Lung (tissue), 12 donors: ENCODE data around the gene CBLIF. TPM values are rescaled to one million over a fixed set of nuclear protein-coding genes. Genes with fewer than 3 reads are reported as not detected.

Source experiments
- ATAC-seq: fragments of 200-7000 bp; cut with Tn5 transposase; one replicate; pipeline ENCODE4 v1.9.1; 2020; ENCODE audit warnings: moderate number of reproducible peaks; ENCODE audit not compliant: insufficient read depth, low FRiP score
- DNase-seq, 3 donors: peaks; one replicate each; pipeline ENCODE4 v3.0.0-alpha.2; 2013 to 2017
- H3K27ac ChIP-seq, 2 donors: one replicate each; pipeline ENCODE4 v1.5.1; 2013; ENCODE audit warnings: mild to moderate bottlenecking in 2 of 2, moderate library complexity in 2 of 2, control low read depth in 1 of 2, inconsistent platforms in 1 of 2, low read depth in 1 of 2, low read length in 1 of 2
- H3K27me3 ChIP-seq, 3 donors: one replicate each; pipeline ENCODE4 v1.5.1; 2013; ENCODE audit warnings: low read length in 2 of 3; ENCODE audit not compliant: control insufficient read depth in 3 of 3, insufficient read depth in 3 of 3
- H3K36me3 ChIP-seq, 4 donors: one replicate each; pipeline ENCODE4 v1.5.1; 2013; ENCODE audit warnings: low read length in 4 of 4, mild to moderate bottlenecking in 1 of 4, moderate library complexity in 1 of 4; ENCODE audit not compliant: control insufficient read depth in 4 of 4, insufficient read depth in 4 of 4
- H3K4me1 ChIP-seq, 5 donors: one replicate each; pipeline ENCODE4 v1.5.1; 2013; ENCODE audit warnings: low read length in 5 of 5, mild to moderate bottlenecking in 2 of 5, moderate library complexity in 1 of 5; ENCODE audit not compliant: control insufficient read depth in 5 of 5, insufficient read depth in 5 of 5
- H3K4me3 ChIP-seq: one replicate; pipeline ENCODE4 v1.5.1; 2013; ENCODE audit warnings: mild to moderate bottlenecking, control low read depth, moderate library complexity
- H3K9ac ChIP-seq, 2 donors: one replicate each; pipeline ENCODE4 v1.5.1; 2013; ENCODE audit warnings: low read length in 2 of 2, control low read depth in 1 of 2; ENCODE audit not compliant: insufficient read depth in 1 of 2
- H3K9me3 ChIP-seq, 4 donors: one replicate each; pipeline ENCODE4 v1.5.1; 2013; ENCODE audit warnings: low read length in 3 of 4, mild to moderate bottlenecking in 1 of 4, moderate library complexity in 1 of 4; ENCODE audit not compliant: control insufficient read depth in 4 of 4, insufficient read depth in 3 of 4
- CTCF ChIP-seq: IDR thresholded peaks from 2 replicates; pipeline ENCODE4 v1.5.1; 2012; ENCODE audit warnings: mild to moderate bottlenecking; ENCODE audit errors: control extremely low read depth, extremely low read depth
- WGBS, 2 donors: extraction: QIAGEN DNeasy Blood & Tissue Kit; methylation state at CpG; one replicate each; pipeline ENCODE4 v1.1.7; 2013; 5-methylcytosine and 5-hydroxymethylcytosine counted together
- polyA plus RNA-seq, 2 donors: library from polyadenylated mRNA; stranded (reverse); fragments of 200-250 nt; gene quantifications; one replicate each; pipeline ENCODE4 v1.2.1, GENCODE V29; 2013
- total RNA-seq, 2 donors: library from RNA; depleted of rRNA in 1 of 2; stranded (reverse); fragments of >200 nt in 1 of 2; gene quantifications; one replicate each; pipeline ENCODE4 v1.2.1, GENCODE V29; 2014 to 2021
- donor health status: control.
- donor health status: control.
- donor health status: Bipolar disorder and iron deficiency.
- donor health status: healthy.
- donor health status: DM: yes; HTN: yes; CAD: no.

Gene CBLIF
- total and polyA plus RNA-seq, 4 donors = not detected

GRCh38 chr11:59779487-59779886 lies 65.8 kb downstream of the CBLIF start:
- Histone ChIP-seq H3K9ac (no peak overlapping the region), H3K36me3 (peaks cover 0 to 16% (median 6%) of the 10 kb centered on the region in 4 donors), H3K4me1 (peaks cover 0 to 9% (median 0%) of the 10 kb centered on the region in 5 donors), H3K27me3 (no peaks in the 10 kb centered on the region), H3K4me3 (no peak overlapping the region), H3K9me3 (no peaks in the 10 kb centered on the region), H3K27ac (no peak overlapping the region)
- 44 to 53% methylated on average over 1 of the region's 1 CpG for WGBS, 2 donors
- DNase-seq (no peak), ATAC-seq (no peak)
- no peak for TF ChIP-seq CTCF

Other genes with a start within 250 kb of the CBLIF start
- gene OSBP, start 229.7 kb downstream of the CBLIF start, total RNA-seq = 10 to 100 TPM; 39.1 to 41.9 TPM
- 10 to 100 TPM; 12.0 to 21.2 TPM for gene OSBP, start 229.7 kb downstream of the CBLIF start, polyA plus RNA-seq
- gene PATL1, start 176.5 kb downstream of the CBLIF start, total RNA-seq = 10 to 100 TPM; 23.1 to 29.3 TPM
- 10 to 100 TPM; 12.8 to 28.8 TPM for gene PATL1, start 176.5 kb downstream of the CBLIF start, polyA plus RNA-seq
- gene OR10V1, start 131.7 kb downstream of the CBLIF start, total RNA-seq = not detected
- not detected for gene OR10V1, start 131.7 kb downstream of the CBLIF start, polyA plus RNA-seq
- gene STX3, start 90.1 kb downstream of the CBLIF start, total RNA-seq = 10 to 100 TPM; 48.1 to 61.5 TPM
- gene STX3, start 90.1 kb downstream of the CBLIF start, polyA plus RNA-seq = 10 to 100 TPM; 38.9 to 46.0 TPM
- 10 to 100 TPM; 38.2 to 39.4 TPM for gene MRPL16, start 34.7 kb downstream of the CBLIF start, total RNA-seq
- 10 to 100 TPM; 40.9 to 54.1 TPM for gene MRPL16, start 34.7 kb downstream of the CBLIF start, polyA plus RNA-seq
- gene TCN1, start 21.0 kb upstream of the CBLIF start, total RNA-seq = 1 to 10 TPM; 3.0 to 4.4 TPM
- gene TCN1, start 21.0 kb upstream of the CBLIF start, polyA plus RNA-seq = 1 to 10 TPM in 1 of 2 donors, under 1 TPM in 1; 0.43 to 4.9 TPM
- not detected for gene OOSP3, start 33.3 kb upstream of the CBLIF start, total RNA-seq
- gene OOSP3, start 33.3 kb upstream of the CBLIF start, polyA plus RNA-seq = under 1 TPM; 0.08 to 0.14 TPM
- gene OOSP1, start 92.9 kb upstream of the CBLIF start, total RNA-seq = not detected
- not detected for gene OOSP1, start 92.9 kb upstream of the CBLIF start, polyA plus RNA-seq
- gene OOSP4A, start 118.5 kb upstream of the CBLIF start, total RNA-seq = under 1 TPM in 1 of 2 donors, not detected in 1; 0.40 TPM
- not detected for gene OOSP4A, start 118.5 kb upstream of the CBLIF start, polyA plus RNA-seq
- gene OOSP4B, start 171.7 kb upstream of the CBLIF start, total RNA-seq = not detected
- not detected for gene OOSP4B, start 171.7 kb upstream of the CBLIF start, polyA plus RNA-seq
- gene OOSP2, start 194.9 kb upstream of the CBLIF start, total RNA-seq = not detected
- gene OOSP2, start 194.9 kb upstream of the CBLIF start, polyA plus RNA-seq = not detected
- gene MS4A3, start 211.2 kb upstream of the CBLIF start, total RNA-seq = 1 to 10 TPM in 1 of 2 donors, under 1 TPM in 1; 0.25 to 6.6 TPM
- gene MS4A3, start 211.2 kb upstream of the CBLIF start, polyA plus RNA-seq = 1 to 10 TPM in 1 of 2 donors, under 1 TPM in 1; 0.20 to 2.6 TPM
- 1 to 10 TPM in 1 of 2 donors, under 1 TPM in 1; 0.57 to 8.5 TPM for gene MS4A2, start 243.2 kb upstream of the CBLIF start, total RNA-seq
- under 1 TPM; 0.23 to 0.69 TPM for gene MS4A2, start 243.2 kb upstream of the CBLIF start, polyA plus RNA-seq